ENCODE results near the gene LSM4.

LSM4 gene

GRCh38 chr19:18290302-18291018 lies 32.4 kb downstream of the LSM4 start:
- no peak for DNase-seq

- DNase-seq = no peak
Observed at GRCh38 chr19:18289471-18290301, 33.2 kb downstream of the LSM4 start.

GRCh38 chr19:18287836-18288772 lies 34.8 kb downstream of the LSM4 start:
- no peak for DNase-seq

GRCh38 chr19:18286973-18287635 lies 35.8 kb downstream of the LSM4 start:
- no peak for DNase-seq

- no peak for DNase-seq
Observed at GRCh38 chr19:18284712-18285360, 38.0 kb downstream of the LSM4 start.

- DNase-seq = no peak
Observed at GRCh38 chr19:18283338-18283737, 39.5 kb downstream of the LSM4 start.

GRCh38 chr19:18282788-18283141 lies 40.1 kb downstream of the LSM4 start:
- DNase-seq = no peak

GRCh38 chr19:18282021-18282787 lies 40.7 kb downstream of the LSM4 start:
- peak; percentile 80 for DNase-seq

- peak; percentile 96 for DNase-seq
Observed at GRCh38 chr19:18281082-18282020, 41.5 kb downstream of the LSM4 start, which contains the start of gene JUND. TSS of gene JUND (minus strand) at chr19:18281622. CDS start at chr19:18281484, 138 bp downstream.

GRCh38 chr19:18280247-18281081 lies 42.4 kb downstream of the LSM4 start:
- peak; percentile 13 for DNase-seq

GRCh38 chr19:18279516-18280246 lies 43.2 kb downstream of the LSM4 start:
- peak; percentile 78 for DNase-seq

- no peak for DNase-seq
Observed at GRCh38 chr19:18279266-18279515, 43.7 kb downstream of the LSM4 start.

GRCh38 chr19:18278521-18279265 lies 44.2 kb downstream of the LSM4 start:
- no peak for DNase-seq

GRCh38 chr19:18274781-18275356 lies 48.0 kb downstream of the LSM4 start:
- DNase-seq = peak; percentile 52

GRCh38 chr19:18274219-18274780 lies 48.6 kb downstream of the LSM4 start, which contains the start of gene IQCN:
TSS of gene IQCN (minus strand) at chr19:18274452. CDS start at chr19:18269478, 4,974 bp downstream.
- no peak for DNase-seq

GRCh38 chr19:18273561-18274218 lies 49.2 kb downstream of the LSM4 start:
- no peak for DNase-seq
